AG09309 (cell line): ENCODE results near the gene CYP2W1.
"Not testable (repeated sequence)": the region's sequence is repeated elsewhere in the genome, so short reads cannot be mapped to it uniquely, and the experiment has no call there.

ENCODE experiments used
- DNase-seq: peaks from one replicate; pipeline ENCODE4 v3.0.0-alpha.2; 2010; ENCODE audit warnings: low read depth
- H3K4me3 ChIP-seq: 2 replicates; pipeline ENCODE4 v1.5.1; 2011; ENCODE audit warnings: mild to moderate bottlenecking, low read depth, low read length, moderate library complexity; ENCODE audit not compliant: control insufficient read depth
- TF ChIP-seq, protein P1 (sequence below): IDR thresholded peaks from 2 replicates; pipeline ENCODE4 v1.5.1; 2011; ENCODE audit warnings: mild to moderate bottlenecking, low read depth, low read length, inconsistent platforms; ENCODE audit not compliant: insufficient read depth, control insufficient read depth; ENCODE audit errors: missing control alignments

Gene CYP2W1

DNA sequence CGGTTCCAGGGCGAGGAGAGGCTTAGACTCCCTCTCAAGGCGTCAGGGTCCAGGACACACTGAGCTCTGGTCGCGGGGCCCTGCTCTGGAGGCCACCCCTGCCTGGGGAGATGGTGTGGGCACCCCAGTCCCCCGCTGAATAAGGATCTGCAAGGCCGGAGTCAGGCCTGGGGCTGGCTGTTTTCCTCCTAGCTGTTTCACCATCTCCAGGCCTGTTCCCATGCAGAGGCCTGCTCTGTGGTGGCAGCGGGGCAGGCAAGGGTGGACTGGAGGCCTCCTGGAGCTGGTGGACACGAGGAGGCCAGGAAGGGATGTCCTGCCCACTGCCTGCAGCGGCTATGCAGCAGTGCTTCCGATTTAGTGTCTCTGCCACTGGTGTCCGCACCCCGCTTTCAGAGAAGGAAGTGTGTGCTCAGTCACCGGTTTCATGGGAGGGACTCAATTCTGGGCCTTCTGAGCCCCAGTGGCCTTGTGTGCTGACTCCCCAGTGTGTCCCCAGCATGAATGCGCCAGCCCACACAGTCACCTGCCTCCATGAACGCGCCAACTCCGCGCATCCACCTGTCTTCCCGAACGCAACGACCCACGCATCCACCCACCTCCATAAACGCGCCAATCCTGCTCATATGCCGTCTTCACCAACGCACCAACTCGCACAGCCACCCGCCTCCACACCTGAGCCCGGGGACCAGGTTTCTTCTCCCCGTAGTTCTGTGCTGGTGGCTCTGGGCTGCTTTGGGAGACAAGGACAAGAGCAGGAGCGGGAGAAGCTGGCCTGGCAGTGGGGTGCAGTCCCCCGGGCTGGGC, 46.9 kb downstream of the CYP2W1 start:
- no peak overlapping the region for H3K4me3 ChIP-seq
- DNase-seq, result no peak
- TF ChIP-seq, protein P1, sequence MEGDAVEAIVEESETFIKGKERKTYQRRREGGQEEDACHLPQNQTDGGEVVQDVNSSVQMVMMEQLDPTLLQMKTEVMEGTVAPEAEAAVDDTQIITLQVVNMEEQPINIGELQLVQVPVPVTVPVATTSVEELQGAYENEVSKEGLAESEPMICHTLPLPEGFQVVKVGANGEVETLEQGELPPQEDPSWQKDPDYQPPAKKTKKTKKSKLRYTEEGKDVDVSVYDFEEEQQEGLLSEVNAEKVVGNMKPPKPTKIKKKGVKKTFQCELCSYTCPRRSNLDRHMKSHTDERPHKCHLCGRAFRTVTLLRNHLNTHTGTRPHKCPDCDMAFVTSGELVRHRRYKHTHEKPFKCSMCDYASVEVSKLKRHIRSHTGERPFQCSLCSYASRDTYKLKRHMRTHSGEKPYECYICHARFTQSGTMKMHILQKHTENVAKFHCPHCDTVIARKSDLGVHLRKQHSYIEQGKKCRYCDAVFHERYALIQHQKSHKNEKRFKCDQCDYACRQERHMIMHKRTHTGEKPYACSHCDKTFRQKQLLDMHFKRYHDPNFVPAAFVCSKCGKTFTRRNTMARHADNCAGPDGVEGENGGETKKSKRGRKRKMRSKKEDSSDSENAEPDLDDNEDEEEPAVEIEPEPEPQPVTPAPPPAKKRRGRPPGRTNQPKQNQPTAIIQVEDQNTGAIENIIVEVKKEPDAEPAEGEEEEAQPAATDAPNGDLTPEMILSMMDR, result no peak

DNA sequence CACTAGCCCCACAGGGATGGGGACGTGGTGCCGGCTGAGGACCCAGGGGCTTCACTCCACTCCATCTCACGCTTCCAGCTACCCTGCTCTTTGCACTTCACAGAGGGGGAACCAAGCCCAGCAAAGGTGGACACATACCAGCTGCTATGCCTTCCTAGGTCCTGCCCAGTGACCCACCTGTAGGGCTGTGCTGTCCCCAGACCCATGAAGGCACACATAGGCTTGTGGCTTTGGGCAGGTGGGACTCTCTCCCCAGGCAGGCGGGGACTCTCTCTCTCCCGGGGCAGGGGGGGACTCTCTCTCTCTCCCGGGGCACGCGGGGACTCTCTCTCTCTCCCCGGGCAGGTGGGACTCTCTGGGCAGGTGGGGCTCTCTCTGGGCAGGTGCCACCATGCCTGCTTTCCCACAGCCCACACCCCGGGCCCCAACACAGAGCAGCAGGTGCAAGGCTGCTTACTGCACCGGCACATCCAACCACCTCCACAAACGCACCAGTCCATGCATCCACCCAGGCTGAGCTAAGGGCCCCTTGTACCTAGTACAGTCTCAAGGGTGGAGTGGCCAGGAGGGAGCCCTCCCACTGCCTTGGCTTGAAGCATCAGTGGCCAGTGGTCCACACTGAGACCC, 47.6 kb downstream of the CYP2W1 start:
- DNase-seq, result no peak
- no peak overlapping the region for H3K4me3 ChIP-seq
- TF ChIP-seq, protein P1, result no peak

DNA sequence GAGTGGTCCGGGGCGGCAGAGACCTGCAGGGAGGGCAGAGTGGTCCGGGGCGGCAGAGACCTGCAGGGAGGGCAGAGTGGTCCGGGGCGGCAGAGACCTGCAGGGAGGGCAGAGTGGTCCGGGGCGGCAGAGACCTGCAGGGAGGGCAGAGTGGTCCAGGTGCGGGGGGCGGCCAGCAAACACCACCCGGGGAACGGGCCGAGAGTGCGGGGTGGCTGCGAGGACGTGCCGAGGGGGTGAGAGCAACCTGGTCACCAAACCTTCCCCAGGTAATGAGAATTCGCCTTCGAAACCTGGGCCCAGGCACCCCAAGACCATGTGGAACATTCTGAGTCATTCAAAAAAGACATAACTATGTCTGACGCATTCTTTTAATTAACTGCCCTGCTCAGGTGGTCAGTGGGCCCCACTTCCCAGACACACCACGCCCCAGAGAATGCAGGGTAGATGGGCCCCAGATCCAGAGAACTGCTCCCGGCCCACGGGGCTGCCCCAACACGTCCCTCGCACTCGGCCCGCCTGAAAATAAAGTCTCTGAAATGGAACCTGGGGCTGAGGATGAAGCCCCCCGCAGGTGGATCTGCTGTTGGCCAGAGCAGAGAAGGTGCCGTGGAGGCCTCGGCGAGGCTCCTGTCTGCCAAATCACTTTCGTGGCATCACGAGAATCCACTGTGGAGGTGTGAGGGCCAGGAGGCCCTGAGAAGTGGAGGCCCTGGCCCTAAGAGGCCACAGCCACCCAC, 48.9 kb downstream of the CYP2W1 start:
- TF ChIP-seq, protein P1, result no peak
- no peak for DNase-seq
- no peak overlapping the region for H3K4me3 ChIP-seq

DNA sequence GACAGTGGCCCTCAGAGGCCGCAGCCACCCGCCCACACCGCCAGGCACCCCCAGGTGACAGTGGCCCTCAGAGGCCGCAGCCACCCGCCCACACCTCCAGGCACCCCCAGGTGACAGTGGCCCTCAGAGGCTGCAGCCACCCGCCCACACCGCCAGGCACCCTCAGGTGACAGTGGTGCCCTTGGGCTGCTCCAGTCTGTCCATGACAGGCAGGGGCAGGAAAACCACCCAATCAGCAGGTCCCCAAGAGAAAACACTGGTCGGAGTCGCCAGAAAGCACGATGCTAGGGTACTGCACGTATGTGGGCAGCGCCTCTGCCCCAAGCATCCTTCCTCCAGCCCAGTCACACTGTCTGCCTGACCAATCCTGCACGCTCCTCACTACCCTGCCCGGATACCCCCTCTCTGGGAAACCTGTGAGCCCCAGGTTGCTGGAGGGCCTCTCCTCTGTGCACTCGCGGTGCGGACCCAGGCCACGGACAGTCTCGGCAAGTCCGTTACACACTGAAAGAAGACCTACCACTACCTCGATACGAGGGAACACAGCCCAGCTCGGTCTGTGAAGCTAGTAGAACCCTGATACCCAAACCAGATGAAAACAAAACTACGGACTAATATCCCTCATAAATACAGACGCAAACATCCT, 49.7 kb downstream of the CYP2W1 start:
- TF ChIP-seq, protein P1, result no peak
- H3K4me3 ChIP-seq, result no peak overlapping the region
- no peak for DNase-seq

DNA sequence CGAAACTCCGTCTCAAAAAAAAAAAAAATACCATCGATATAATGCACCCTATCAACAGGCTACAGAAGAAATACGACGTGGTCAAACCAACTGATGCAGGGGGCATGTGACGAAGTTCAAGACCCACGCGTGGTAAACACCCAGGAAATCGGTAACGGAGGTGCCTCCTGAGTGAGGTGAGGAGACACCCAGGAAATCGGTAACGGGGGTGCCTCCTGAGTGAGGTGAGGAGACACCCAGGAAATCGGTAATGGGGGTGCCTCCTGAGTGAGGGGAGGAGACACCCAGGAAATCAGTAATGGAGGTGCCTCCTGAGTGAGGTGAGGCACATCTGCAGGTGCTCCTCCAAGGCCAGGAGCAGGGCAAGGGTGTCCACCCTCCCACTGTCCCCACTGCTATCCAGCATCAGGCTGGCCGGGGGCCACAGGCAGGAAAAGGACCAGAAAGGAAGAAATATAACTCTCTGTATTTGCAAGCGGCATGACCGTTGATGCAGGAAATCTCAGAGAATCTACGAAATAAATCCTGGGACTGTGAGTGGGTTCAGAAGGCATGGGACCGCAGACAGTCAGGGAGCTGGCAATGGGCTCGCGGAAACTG, 50.7 kb downstream of the CYP2W1 start:
- TF ChIP-seq, protein P1, result no peak
- DNase-seq, result no peak
- no peak overlapping the region for H3K4me3 ChIP-seq

DNA sequence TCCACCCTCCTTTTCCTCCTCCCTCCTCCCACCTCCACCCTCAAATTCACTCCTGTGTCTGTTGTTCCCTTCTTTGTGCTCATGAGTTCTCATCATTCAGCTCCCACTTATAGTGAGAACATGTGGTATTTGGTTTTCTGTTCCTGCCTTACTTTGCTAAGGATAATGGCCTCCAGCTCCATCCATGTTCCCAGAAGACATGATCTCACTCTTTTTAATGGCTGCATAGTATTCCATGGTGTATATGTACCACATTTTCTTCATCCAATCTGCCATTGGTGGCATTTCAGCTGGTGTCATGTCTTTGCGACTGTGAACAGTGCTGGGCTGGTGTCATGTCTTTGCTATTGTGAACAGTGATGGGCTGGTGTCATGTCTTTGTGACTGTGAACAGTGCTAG, 51.8 kb downstream of the CYP2W1 start:
- DNase-seq, H3K4me3 ChIP-seq: not testable (repeated sequence)

DNA sequence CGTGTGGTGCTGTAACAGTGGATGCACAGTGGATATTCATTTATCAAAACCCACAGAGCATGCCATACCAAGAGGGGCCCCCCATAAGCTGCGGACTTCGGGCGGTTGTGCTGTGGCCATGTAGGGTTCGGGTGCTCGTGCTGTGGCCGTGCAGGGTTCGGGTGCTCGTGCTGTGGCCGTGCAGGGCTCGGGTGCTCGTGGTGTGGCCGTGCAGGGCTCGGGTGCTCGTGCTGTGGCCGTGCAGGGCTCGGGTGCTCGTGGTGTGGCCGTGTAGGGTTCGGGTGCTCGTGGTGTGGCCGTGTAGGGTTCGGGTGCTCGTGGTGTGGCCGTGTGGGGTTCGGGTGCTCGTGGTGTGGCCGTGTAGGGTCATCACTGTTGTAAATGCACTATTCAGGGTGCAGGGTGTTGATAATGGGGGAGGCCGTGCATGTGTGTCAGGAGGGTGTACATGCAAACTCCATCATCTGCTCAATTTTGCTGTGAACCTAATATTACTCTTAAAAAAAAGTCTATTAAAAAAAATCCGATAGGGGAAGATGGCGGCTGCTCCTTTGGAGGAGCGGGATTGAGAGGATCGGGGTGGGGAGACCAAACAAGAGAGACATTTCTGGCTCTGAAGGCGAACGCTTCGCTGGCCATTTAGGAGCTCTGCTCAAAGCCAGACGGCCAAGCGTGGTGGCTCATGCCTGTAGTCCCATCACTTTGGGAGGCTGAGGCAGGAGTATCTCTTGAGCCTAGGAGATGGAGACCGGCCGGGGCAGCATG, 53.4 kb downstream of the CYP2W1 start:
- DNase-seq, result not testable (repeated sequence)

More for the DNA sequence above, 53.4 kb downstream of the CYP2W1 start:
- H3K4me3 ChIP-seq, result not testable (repeated sequence)
